GM12878 (cell line): ENCODE results near the gene MBNL3. TPM values are rescaled to one million over a fixed set of nuclear protein-coding genes. Genes with fewer than 3 reads are reported as not detected.

Experiments
- ATAC-seq: fragments of 200-7000 bp; cut with Tn5 transposase; 3 replicates; pipeline ENCODE4 v1.9.1; 2020; ENCODE audit warnings: mild to moderate bottlenecking, moderate library complexity
- BruUV-seq: library from RNA; stranded (reverse); fragments of 400-500 nt; replicated peaks from 2 replicates; lab custom pipeline; 2021; lab: Mats Ljungman, UMichigan
- CTCF ChIA-PET: fragments of 300-600 bp; sonication (Branson Sonifier 250); formaldehyde crosslinking; extraction: SDS; loops from one replicate; lab custom pipeline; 2021; ENCODE audit warnings: inconsistent platforms; lab: Yijun Ruan, JAX
- POLR2A ChIA-PET: fragments of 350-600 bp; formaldehyde crosslinking; extraction: SDS; loops from one replicate; lab custom pipeline; 2021; ENCODE audit warnings: inconsistent platforms; lab: Charles Lee
- RAD21 ChIA-PET: fragments of 300-600 bp; sonication (Branson Sonifier 250); formaldehyde crosslinking; loops from one replicate; lab custom pipeline; 2023; ENCODE audit warnings: antibody characterized with exemption; ENCODE audit not compliant: unreplicated experiment; lab: Charles Lee
- SMC1A ChIA-PET: fragments of 300-600 bp; sonication (Branson Sonifier 250); formaldehyde crosslinking; loops from one replicate; lab custom pipeline; 2023; ENCODE audit not compliant: unreplicated experiment, uncharacterized antibody; lab: Charles Lee
- DNase-seq: peaks from one replicate; pipeline ENCODE4 v3.0.0-alpha.2; 2011; ENCODE audit warnings: low read depth, low spot score
- FAIRE-seq: peaks from 3 replicates; lab custom pipeline; 2011; peaks lifted over from hg19 to GRCh38; lab: Jason Lieb, UNC
- H2AFZ ChIP-seq: 2 replicates; pipeline ENCODE4 v1.6.0; 2011; ENCODE audit warnings: low read depth, low read length, control low read depth; ENCODE audit not compliant: control insufficient read depth
- H3K27ac ChIP-seq: 2 replicates; pipeline ENCODE4 v1.5.1; 2011; ENCODE audit warnings: control low read depth; ENCODE audit not compliant: control insufficient read depth, insufficient read depth
- H3K27me3 ChIP-seq, 2 experiments: replicated peaks in 1 of 2; 2 replicates each; pipeline versions ENCODE4 v1.6.0 to v1.6.1; 2011; ENCODE audit warnings: low read length in 1 of 2; ENCODE audit not compliant: control insufficient read depth in 2 of 2, insufficient read depth in 2 of 2
- H3K36me3 ChIP-seq, 2 experiments: 2 replicates each; pipeline ENCODE4 v1.5.1; 2011; ENCODE audit warnings: low read length in 1 of 2; ENCODE audit not compliant: control insufficient read depth in 2 of 2, insufficient read depth in 2 of 2
- H3K4me1 ChIP-seq: 2 replicates; pipeline ENCODE4 v1.6.1; 2011; ENCODE audit warnings: mild to moderate bottlenecking, low read length, moderate library complexity, mixed read lengths; ENCODE audit not compliant: control insufficient read depth, insufficient read depth
- H3K4me2 ChIP-seq: 2 replicates; pipeline ENCODE4 v1.6.0; 2011; ENCODE audit warnings: control low read depth; ENCODE audit not compliant: control insufficient read depth, insufficient read depth
- H3K4me3 ChIP-seq: fragments of 200-600 bp; sonication (generic); 2 replicates; pipeline ENCODE4 v1.5.1; 2016
- H3K79me2 ChIP-seq: 2 replicates; pipeline ENCODE4 v1.6.0; 2011; ENCODE audit warnings: low read length; ENCODE audit not compliant: control insufficient read depth, insufficient read depth
- H3K9ac ChIP-seq: 2 replicates; pipeline ENCODE4 v1.8.0; 2011; ENCODE audit warnings: low read length, control low read depth, mixed read lengths; ENCODE audit not compliant: control insufficient read depth, insufficient read depth
- H3K9me3 ChIP-seq: replicated peaks from 3 replicates; pipeline ENCODE4 v1.5.1; 2011; ENCODE audit warnings: mild to moderate bottlenecking, low read length; ENCODE audit not compliant: control insufficient read depth, insufficient read depth
- H4K20me1 ChIP-seq: 2 replicates; pipeline ENCODE4 v1.6.0; 2011; ENCODE audit not compliant: control insufficient read depth, insufficient read depth
- CHD2 ChIP-seq: IDR thresholded peaks from 2 replicates; pipeline ENCODE4 v1.6.1; 2011; ENCODE audit warnings: low read depth, low read length, improper control_type of control experiment, borderline replicate concordance
- HDGF ChIP-seq: fragments of 450-650 bp; IDR thresholded peaks from 2 replicates; pipeline ENCODE4 v1.6.1; 2016; ENCODE audit warnings: antibody characterized with exemption
- JUNB ChIP-seq: IDR thresholded peaks from 2 replicates; pipeline ENCODE4 v1.6.1; 2016; ENCODE audit warnings: antibody characterized with exemption, mild to moderate bottlenecking
- KDM1A ChIP-seq: fragments of 200-600 bp; sonication (generic); IDR thresholded peaks from 2 replicates; pipeline ENCODE4 v1.6.1; 2016; ENCODE audit warnings: borderline replicate concordance
- MTA3 ChIP-seq: IDR thresholded peaks from 2 replicates; pipeline ENCODE4 v1.6.1; 2012; ENCODE audit warnings: low read length, inconsistent platforms, borderline replicate concordance
- NFYA ChIP-seq: IDR thresholded peaks from 2 replicates; pipeline ENCODE4 v1.6.1; 2011; ENCODE audit warnings: low read depth, mild to moderate bottlenecking, low read length, improper control_type of control experiment, borderline replicate concordance
- PAX8 ChIP-seq: fragments of 450-650 bp; IDR thresholded peaks from 2 replicates; pipeline ENCODE4 v1.6.1; 2017; ENCODE audit warnings: mild to moderate bottlenecking, moderate library complexity
- RELA ChIP-seq: fragments of 450-650 bp; IDR thresholded peaks from 2 replicates; pipeline ENCODE4 v1.8.0; 2014; ENCODE audit warnings: borderline replicate concordance; ENCODE audit not compliant: partially characterized antibody
- SMAD5 ChIP-seq: IDR thresholded peaks from 2 replicates; pipeline ENCODE4 v1.6.1; 2016; ENCODE audit warnings: antibody characterized with exemption, low read depth
- WGBS: methylation state at CpG from one replicate; pipeline ENCODE4 v1.1.6; 2016; ENCODE audit warnings: low lambda C conversion rate; ENCODE audit not compliant: insufficient replicate concordance, insufficient coverage; ENCODE audit errors: missing lambda C conversion rate; 5-methylcytosine and 5-hydroxymethylcytosine counted together
- in situ Hi-C: fragments of 300-500 bp; cut with MboI; formaldehyde crosslinking; loops from 9 replicates; pipeline ENCODE4 v1.14.3; 2018; ENCODE audit warnings: mixed read lengths
- intact Hi-C: fragments of 100-400 bp; cut with micrococcal nuclease; formaldehyde crosslinking; loops from one replicate; pipeline ENCODE4 v1.14.2; 2022; ENCODE audit not compliant: unreplicated experiment
- polyA plus RNA-seq, 11 experiments: library from polyadenylated mRNA; depleted of rRNA in 4 of 11; unstranded in 6 of 11; stranded (reverse) in 5 of 11; fragments of >200 nt; fragmentation: Nextera tagmentation in 4 of 11; fragmentation: Illumina TruSeq in 1 of 11; extraction: Ambion mirVana in 4 of 11; extraction: Trizol in 1 of 11; gene quantifications; 1 replicate in 1 of 11; 2 replicates in 10 of 11; pipeline versions ENCODE4 v1.2.1 to v1.2.3, GENCODE V29; 2011 to 2016; ENCODE audit warnings: inconsistent platforms in 2 of 11, missing spikeins in 2 of 11, low read depth in 1 of 11
- total RNA-seq, 4 experiments: library from RNA; depleted of rRNA in 3 of 4; stranded (reverse); fragments of >200 nt in 3 of 4; fragmentation: Illumina TruSeq in 1 of 4; extraction: Trizol in 1 of 4; gene quantifications; 2 replicates each; pipeline versions ENCODE4 v1.2.1 to v1.2.3, GENCODE V29; 2013 to 2021
- TF ChIP-seq, protein P1 (sequence below): fragments of 450-650 bp; IDR thresholded peaks from 2 replicates; pipeline ENCODE4 v1.6.1; 2017; ENCODE audit warnings: mild to moderate bottlenecking, moderate library complexity
- TF ChIP-seq, protein P2 (sequence below): fragments of 450-650 bp; IDR thresholded peaks from 2 replicates; pipeline ENCODE4 v1.6.1; 2016; ENCODE audit warnings: mild to moderate bottlenecking, moderate library complexity, borderline replicate concordance

The MBNL3 gene
- total and polyA plus RNA-seq, 10 of the 15 experiments (the other 5 are each of a cell fraction or from before 2014, with no cell fraction given): 3.4 to 33.1 (median 12.6) TPM

DNA sequence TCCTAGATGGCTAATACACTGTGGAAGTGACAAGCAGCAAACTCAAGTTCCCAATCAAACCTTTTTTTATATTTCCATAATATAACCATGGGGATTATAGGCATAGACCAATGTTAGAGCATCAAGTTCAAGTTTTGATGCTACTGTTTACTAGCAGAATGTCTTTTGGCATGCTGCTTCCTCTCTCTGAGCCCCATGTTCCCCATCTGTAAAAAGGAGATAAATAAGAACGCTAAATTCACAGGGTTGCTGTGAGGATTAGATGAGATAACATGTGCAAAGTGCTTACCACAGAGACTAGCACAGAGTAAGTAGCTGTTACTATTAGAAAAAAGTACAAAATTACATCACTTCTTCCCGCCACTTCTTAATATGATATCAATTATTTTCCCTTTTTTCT, 18.0 kb downstream of the MBNL3 start:
- CTCF ChIA-PET: no interaction called here
- in situ Hi-C loops: no loop called here
- Histone ChIP-seq H3K36me3 (no peaks in the 10 kb centered on the region), H3K9ac (no peak overlapping the region), H4K20me1 (no peaks in the 10 kb centered on the region), H3K27ac (no peak overlapping the region), H3K4me2 (no peak overlapping the region), H3K9me3 (no peaks in the 10 kb centered on the region), H3K27me3 (no peaks in the 10 kb centered on the region), H3K4me1 (no peaks in the 10 kb centered on the region), H3K4me3 (no peak overlapping the region), H2AFZ (no peak overlapping the region), H3K79me2 (no peaks in the 10 kb centered on the region)
- RAD21 ChIA-PET: no interaction called here
- intact Hi-C loops: no loop called here
- 66% methylated on average over 2 of the region's 2 CpGs for WGBS
- DNase-seq: no peak
- POLR2A ChIA-PET: no interaction called here
- no peak for ATAC-seq
- SMC1A ChIA-PET: interaction anchor here (1.6 kb wide), 1 partner anchor 94 kb away, joined by 3 read pairs; no protein-coding TSS in a partner anchor
- no peak for FAIRE-seq
- no TSS peak for BruUV-seq
- TF ChIP-seq SMAD5 (no peak), PAX8 (no peak), CHD2 (no peak), RELA (no peak), KDM1A (no peak), MTA3 (no peak), HDGF (no peak), JUNB (no peak), NFYA (no peak)
- TF ChIP-seq, protein P1, sequence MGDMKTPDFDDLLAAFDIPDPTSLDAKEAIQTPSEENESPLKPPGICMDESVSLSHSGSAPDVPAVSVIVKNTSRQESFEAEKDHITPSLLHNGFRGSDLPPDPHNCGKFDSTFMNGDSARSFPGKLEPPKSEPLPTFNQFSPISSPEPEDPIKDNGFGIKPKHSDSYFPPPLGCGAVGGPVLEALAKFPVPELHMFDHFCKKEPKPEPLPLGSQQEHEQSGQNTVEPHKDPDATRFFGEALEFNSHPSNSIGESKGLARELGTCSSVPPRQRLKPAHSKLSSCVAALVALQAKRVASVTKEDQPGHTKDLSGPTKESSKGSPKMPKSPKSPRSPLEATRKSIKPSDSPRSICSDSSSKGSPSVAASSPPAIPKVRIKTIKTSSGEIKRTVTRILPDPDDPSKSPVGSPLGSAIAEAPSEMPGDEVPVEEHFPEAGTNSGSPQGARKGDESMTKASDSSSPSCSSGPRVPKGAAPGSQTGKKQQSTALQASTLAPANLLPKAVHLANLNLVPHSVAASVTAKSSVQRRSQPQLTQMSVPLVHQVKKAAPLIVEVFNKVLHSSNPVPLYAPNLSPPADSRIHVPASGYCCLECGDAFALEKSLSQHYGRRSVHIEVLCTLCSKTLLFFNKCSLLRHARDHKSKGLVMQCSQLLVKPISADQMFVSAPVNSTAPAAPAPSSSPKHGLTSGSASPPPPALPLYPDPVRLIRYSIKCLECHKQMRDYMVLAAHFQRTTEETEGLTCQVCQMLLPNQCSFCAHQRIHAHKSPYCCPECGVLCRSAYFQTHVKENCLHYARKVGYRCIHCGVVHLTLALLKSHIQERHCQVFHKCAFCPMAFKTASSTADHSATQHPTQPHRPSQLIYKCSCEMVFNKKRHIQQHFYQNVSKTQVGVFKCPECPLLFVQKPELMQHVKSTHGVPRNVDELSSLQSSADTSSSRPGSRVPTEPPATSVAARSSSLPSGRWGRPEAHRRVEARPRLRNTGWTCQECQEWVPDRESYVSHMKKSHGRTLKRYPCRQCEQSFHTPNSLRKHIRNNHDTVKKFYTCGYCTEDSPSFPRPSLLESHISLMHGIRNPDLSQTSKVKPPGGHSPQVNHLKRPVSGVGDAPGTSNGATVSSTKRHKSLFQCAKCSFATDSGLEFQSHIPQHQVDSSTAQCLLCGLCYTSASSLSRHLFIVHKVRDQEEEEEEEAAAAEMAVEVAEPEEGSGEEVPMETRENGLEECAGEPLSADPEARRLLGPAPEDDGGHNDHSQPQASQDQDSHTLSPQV: no peak
- TF ChIP-seq, protein P2, sequence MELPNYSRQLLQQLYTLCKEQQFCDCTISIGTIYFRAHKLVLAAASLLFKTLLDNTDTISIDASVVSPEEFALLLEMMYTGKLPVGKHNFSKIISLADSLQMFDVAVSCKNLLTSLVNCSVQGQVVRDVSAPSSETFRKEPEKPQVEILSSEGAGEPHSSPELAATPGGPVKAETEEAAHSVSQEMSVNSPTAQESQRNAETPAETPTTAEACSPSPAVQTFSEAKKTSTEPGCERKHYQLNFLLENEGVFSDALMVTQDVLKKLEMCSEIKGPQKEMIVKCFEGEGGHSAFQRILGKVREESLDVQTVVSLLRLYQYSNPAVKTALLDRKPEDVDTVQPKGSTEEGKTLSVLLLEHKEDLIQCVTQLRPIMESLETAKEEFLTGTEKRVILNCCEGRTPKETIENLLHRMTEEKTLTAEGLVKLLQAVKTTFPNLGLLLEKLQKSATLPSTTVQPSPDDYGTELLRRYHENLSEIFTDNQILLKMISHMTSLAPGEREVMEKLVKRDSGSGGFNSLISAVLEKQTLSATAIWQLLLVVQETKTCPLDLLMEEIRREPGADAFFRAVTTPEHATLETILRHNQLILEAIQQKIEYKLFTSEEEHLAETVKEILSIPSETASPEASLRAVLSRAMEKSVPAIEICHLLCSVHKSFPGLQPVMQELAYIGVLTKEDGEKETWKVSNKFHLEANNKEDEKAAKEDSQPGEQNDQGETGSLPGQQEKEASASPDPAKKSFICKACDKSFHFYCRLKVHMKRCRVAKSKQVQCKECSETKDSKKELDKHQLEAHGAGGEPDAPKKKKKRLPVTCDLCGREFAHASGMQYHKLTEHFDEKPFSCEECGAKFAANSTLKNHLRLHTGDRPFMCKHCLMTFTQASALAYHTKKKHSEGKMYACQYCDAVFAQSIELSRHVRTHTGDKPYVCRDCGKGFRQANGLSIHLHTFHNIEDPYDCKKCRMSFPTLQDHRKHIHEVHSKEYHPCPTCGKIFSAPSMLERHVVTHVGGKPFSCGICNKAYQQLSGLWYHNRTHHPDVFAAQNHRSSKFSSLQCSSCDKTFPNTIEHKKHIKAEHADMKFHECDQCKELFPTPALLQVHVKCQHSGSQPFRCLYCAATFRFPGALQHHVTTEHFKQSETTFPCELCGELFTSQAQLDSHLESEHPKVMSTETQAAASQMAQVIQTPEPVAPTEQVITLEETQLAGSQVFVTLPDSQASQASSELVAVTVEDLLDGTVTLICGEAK: no peak
